ENCODE measurements around the gene SMIM35. TPM values are rescaled to one million over a fixed set of nuclear protein-coding genes. Genes with fewer than 3 reads are reported as not detected.
"Not testable (repeated sequence)": the region's sequence is repeated elsewhere in the genome, so short reads cannot be mapped to it uniquely, and the experiment has no call there.

The SMIM35 gene
- total RNA-seq, 4 donors from 2014 or later: 0.47 TPM; not detected in 3

DNA sequence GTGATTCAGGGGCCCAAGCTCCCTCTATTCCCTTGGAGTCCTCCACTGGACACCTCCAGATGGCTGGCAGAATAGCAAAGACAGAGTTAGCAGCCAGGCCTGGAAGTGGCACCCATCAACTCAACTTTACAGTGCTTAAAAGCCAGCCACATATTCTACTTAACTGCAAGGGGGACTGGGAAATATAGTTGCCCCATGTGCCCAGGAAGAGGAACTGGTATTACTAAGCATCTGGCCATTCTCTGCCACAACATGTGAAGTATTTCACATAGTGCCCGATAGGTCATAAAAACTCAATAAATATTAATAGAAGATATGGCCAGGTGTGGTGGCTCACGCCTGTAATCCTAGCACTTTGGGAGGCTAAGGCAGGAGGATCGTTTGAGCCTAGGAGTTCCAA, 106.0 kb downstream of the SMIM35 start:
- no peak for DNase-seq (ENCODE audit: low spot score)
- ATAC-seq (ENCODE audit: low FRiP score): no peak
- no peak for TF ChIP-seq CTCF (IDR thresholded peaks at IDR 0.05)

DNA sequence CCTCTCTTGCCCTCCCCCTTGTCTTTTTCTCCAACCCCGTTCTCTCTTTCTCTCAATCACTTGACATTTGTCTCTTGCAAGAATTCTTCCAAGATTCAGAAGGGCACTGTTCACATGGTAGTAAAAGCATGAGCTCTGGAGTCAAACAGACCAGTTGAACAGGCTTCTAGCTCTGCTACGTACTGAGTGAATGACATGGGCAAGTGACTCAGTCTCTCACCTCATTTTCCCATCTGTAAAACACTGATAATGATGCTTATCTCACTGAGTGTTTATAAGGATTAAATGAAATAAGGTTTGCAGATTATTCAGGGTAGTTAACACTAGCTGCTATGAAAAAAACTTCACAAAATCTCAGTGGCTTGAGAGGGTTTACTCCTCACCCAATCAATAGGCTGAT, 106.5 kb downstream of the SMIM35 start:
- ATAC-seq (ENCODE audit: low FRiP score) (no peak), DNase-seq (ENCODE audit: low spot score) (no peak)
- TF ChIP-seq CTCF (IDR thresholded peaks at IDR 0.05): no peak

DNA sequence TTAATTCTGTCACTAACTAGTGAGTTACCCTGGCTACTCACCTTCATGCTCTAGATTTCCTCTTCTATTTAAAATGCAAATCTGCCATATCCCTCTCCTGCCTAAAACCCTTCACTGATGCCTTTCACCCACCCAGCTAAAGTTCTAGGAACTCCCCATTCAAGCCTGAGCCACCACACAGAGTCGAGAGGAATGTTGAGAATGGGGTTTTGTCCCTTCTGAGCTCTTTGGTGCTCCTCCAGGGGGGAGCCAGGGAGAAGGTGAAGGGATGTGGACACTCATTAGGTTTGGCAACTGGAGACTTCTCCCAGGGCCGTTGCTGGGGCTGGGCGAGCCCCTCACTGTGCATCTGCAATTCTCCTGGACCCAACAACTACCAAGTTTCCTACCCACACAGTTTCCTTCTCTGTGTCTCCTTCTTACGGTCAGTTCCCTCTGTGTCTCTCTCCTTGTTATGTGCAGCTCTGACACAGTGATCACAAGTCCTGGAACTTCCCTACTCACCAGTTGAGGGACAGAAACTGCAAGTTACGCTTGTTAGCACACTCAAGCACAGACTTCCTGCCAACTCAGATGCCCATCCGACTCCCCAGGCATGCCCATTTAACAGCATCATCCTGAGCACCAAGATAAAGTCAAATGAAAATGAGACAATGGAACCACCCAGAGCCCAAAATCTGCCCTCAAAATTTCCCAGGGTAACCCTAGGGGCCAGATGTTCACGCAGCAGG, 107.1 kb downstream of the SMIM35 start:
- TF ChIP-seq CTCF (IDR thresholded peaks at IDR 0.05): no peak
- DNase-seq (ENCODE audit: low spot score) (no peak), ATAC-seq (ENCODE audit: low FRiP score) (no peak)

- TF ChIP-seq CTCF (IDR thresholded peaks at IDR 0.05): no peak
- no peak for DNase-seq (ENCODE audit: low spot score)
- ATAC-seq (ENCODE audit: low FRiP score): no peak
Measured at GRCh38 chr11:117978991-117979390, 107.8 kb downstream of the SMIM35 start.

DNA sequence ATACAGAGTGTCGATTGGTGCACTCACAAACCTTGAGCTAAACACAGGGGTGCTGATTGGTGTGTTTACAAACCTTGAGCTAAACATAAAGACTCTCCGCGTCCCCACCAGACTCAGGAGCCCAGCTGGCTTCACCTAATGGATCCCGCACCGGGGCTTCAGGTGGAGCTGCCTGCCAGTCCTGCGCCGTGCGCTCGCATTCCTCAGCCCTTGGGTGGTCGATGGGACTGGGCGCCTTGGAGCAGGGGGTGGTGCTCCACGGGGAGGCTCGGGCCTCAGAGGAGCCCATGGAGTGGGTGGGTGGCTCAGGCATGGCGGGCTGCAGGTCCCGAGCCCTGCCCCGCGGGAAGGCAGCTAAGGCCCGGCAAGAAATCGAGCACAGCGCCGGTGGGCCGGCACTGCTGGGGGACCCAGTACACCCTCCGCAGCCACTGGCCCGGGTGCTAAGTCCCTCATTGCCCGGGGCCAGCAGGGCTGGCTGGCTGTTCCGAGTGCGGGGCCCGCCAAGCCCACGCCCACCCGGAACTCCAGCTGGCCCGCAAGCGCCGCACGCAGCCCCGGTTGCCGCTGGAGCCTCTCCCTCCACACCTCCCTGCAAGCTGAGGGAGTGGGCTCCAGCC, 108.4 kb downstream of the SMIM35 start:
- DNase-seq (ENCODE audit: low spot score); ATAC-seq (ENCODE audit: low FRiP score): not testable (repeated sequence)

DNA sequence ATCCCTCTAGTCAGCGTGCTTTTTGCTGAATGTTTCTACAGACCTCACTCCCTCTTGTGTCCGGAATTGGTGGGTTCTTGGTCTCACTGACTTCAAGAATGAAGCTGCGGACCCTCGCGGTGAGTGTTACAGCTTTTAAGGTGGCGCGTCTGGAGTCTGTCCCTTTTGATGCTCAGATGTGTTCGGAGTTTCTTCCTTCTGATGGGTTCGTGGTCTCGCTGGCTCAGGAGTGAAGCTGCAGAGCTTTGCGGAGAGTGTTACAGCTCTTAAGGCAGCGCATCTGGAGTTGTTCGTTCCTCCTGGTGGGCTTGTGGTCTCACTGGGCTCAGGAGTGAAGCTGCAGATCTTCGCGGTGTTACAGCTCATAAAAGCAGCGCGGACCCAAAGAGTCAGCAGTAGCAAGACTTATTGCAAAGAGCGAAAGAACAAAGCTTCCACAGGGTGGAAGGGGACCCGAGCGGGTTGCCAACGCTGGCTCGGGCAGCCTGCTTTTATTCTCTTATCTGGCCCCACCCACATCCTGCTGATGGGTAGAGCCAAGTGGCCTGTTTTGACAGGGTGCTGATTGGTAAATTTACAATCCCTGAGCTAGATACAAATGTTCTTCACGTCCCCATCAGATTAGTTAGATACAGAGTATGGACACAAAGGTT, 109.0 kb downstream of the SMIM35 start:
- ATAC-seq (ENCODE audit: low FRiP score); DNase-seq (ENCODE audit: low spot score): not testable (repeated sequence)

DNA sequence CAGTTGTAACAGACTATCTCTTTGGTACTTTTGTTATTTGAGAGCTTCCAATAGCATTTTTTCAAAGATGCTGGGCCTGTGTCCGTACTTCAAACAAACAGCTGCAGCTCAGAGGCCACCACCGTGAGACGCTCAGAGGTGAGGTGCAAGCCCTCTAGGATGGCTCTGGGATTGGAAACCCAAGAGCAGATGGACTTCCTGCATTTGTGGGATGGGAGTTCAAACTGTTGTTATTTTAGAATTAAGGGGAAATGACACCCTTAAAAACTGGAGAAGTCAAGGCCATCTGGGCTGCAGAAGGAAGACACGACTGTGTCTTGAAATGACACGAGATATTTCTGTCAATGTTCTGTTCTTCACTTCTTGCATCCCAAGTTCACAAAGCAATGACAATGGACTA, 109.7 kb downstream of the SMIM35 start:
- no peak for TF ChIP-seq CTCF (IDR thresholded peaks at IDR 0.05)
- ATAC-seq (ENCODE audit: low FRiP score): no peak

DNA sequence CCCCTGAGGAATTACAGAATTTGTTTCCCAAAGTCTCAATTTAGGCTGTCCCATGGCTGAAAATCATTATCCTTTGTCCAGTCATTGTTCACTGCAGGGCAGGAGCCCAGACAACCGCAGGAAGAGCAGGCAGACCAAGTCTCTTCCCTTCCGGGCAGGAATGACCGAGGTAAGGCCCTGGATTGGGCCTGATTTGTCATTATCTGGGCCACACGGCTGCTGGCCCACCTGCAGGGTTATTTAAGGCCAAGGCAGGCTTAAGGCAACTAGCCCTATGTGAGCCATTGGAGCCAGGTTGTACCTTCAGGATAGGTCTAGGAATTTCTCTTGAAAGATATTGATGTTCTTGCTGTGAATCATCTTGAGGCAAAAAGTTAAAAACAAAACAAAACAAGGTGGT, 110.3 kb downstream of the SMIM35 start:
- no peak for ATAC-seq (ENCODE audit: low FRiP score)
- no peak for TF ChIP-seq CTCF (IDR thresholded peaks at IDR 0.05)
- DNase-seq (ENCODE audit: low spot score): no peak

More for the DNA sequence above, 109.7 kb downstream of the SMIM35 start:
- DNase-seq (ENCODE audit: low spot score): no peak

Data from omental fat pad (tissue), 4 donors.